ENCODE data around the gene MED8. TPM values are rescaled to one million over a fixed set of nuclear protein-coding genes. Genes with fewer than 3 reads are reported as not detected.

Gene MED8
- total RNA-seq, 3 donors from 2014 or later, result 35.8 to 39.6 (median 38.3) TPM

GRCh38 chr1:43381612-43382011, 8.0 kb downstream of the MED8 start:
- DNase-seq (no peak), ATAC-seq (peak; percentile 16)
- intact Hi-C loops (cut with DNase I, micrococcal nuclease), result no loop called here
- H3K36me3 ChIP-seq (ENCODE audit: low read depth), result peaks cover 19% of the 10 kb centered on the region
- H3K4me1 ChIP-seq (ENCODE audit: low read depth), result no peaks in the 10 kb centered on the region
- no peak overlapping the region for H3K4me3 ChIP-seq
- no peaks in the 10 kb centered on the region for H3K9me3 ChIP-seq
- TF ChIP-seq CTCF (IDR thresholded peaks at IDR 0.05), result no peak

- TF ChIP-seq CTCF (IDR thresholded peaks at IDR 0.05), result no peak
- peaks cover 6% of the 10 kb centered on the region for H3K36me3 ChIP-seq (ENCODE audit: low read depth)
- no peak overlapping the region for H3K4me3 ChIP-seq
- intact Hi-C loops (cut with DNase I, micrococcal nuclease), result no loop called here
- H3K4me1 ChIP-seq (ENCODE audit: low read depth), result no peaks in the 10 kb centered on the region
- no peak for ATAC-seq
- H3K9me3 ChIP-seq, result no peaks in the 10 kb centered on the region
- DNase-seq, result no peak
Observed at GRCh38 chr1:43379476-43379875, 10.1 kb downstream of the MED8 start.

GRCh38 chr1:43377831-43378230, 11.8 kb downstream of the MED8 start:
- ATAC-seq (no peak), DNase-seq (no peak)
- intact Hi-C loops (cut with DNase I, micrococcal nuclease), result no loop called here
- no peaks in the 10 kb centered on the region for H3K4me1 ChIP-seq (ENCODE audit: low read depth)
- no peak for TF ChIP-seq CTCF (IDR thresholded peaks at IDR 0.05)
- no peak overlapping the region for H3K4me3 ChIP-seq
- H3K9me3 ChIP-seq, result no peaks in the 10 kb centered on the region
- H3K36me3 ChIP-seq (ENCODE audit: low read depth), result no peaks in the 10 kb centered on the region

- TF ChIP-seq CTCF (IDR thresholded peaks at IDR 0.05), result no peak
- no peak overlapping the region for H3K4me3 ChIP-seq
- H3K9me3 ChIP-seq, result no peaks in the 10 kb centered on the region
- intact Hi-C loops (cut with DNase I, micrococcal nuclease), result no loop called here
- H3K4me1 ChIP-seq (ENCODE audit: low read depth), result no peaks in the 10 kb centered on the region
- peak; percentile 42 for ATAC-seq
- no peaks in the 10 kb centered on the region for H3K36me3 ChIP-seq (ENCODE audit: low read depth)
- no peak for DNase-seq
Observed at GRCh38 chr1:43376723-43377235, 12.8 kb downstream of the MED8 start.

- H3K36me3 ChIP-seq (ENCODE audit: low read depth), result no peaks in the 10 kb centered on the region
- DNase-seq, result no peak
- H3K4me1 ChIP-seq (ENCODE audit: low read depth), result peaks cover 10% of the 10 kb centered on the region
- no peak for TF ChIP-seq CTCF (IDR thresholded peaks at IDR 0.05)
- peak; percentile 9 for ATAC-seq
- H3K9me3 ChIP-seq, result no peaks in the 10 kb centered on the region
- intact Hi-C loops (cut with DNase I, micrococcal nuclease), result no loop called here
- no peak overlapping the region for H3K4me3 ChIP-seq
Observed at GRCh38 chr1:43373066-43373940, 16.3 kb downstream of the MED8 start.
